Stimulated activated CD8-positive, alpha-beta memory T cell treated with anti-CD3 and anti-CD28 coated beads, Interleukin-15, amount 100 ng/mL, for 1 hour (primary cell): ENCODE data around the gene LPAR3.

Experiments
- DNase-seq: peaks from one replicate; pipeline ENCODE4 v3.0.0-alpha.2; 2020; ENCODE audit warnings: low read depth

LPAR3 gene

GRCh38 chr1:84827976-84828375, 65.0 kb downstream of the LPAR3 start:
- no peak for DNase-seq

- DNase-seq: no peak
Observed at GRCh38 chr1:84827555-84827954, 65.5 kb downstream of the LPAR3 start.

GRCh38 chr1:84825161-84825560, 67.8 kb downstream of the LPAR3 start:
- DNase-seq: no peak

- DNase-seq: no peak
Observed at GRCh38 chr1:84823991-84824390, 69.0 kb downstream of the LPAR3 start.

GRCh38 chr1:84823511-84823910, 69.5 kb downstream of the LPAR3 start:
- no peak for DNase-seq

GRCh38 chr1:84810343-84810742, 82.7 kb downstream of the LPAR3 start:
- DNase-seq: no peak

- DNase-seq: no peak
Observed at GRCh38 chr1:84809023-84809422, 84.0 kb downstream of the LPAR3 start.

- no peak for DNase-seq
Observed at GRCh38 chr1:84803604-84804003, 89.4 kb downstream of the LPAR3 start.

GRCh38 chr1:84802567-84803232, 90.3 kb downstream of the LPAR3 start:
- no peak for DNase-seq

- DNase-seq: no peak
Observed at GRCh38 chr1:84800090-84801073, 92.6 kb downstream of the LPAR3 start.

GRCh38 chr1:84797603-84798002, 95.4 kb downstream of the LPAR3 start:
- no peak for DNase-seq

GRCh38 chr1:84795966-84796600, 96.9 kb downstream of the LPAR3 start:
- DNase-seq: no peak

- no peak for DNase-seq
Observed at GRCh38 chr1:84795213-84795612, 97.8 kb downstream of the LPAR3 start.

- DNase-seq: no peak
Observed at GRCh38 chr1:84792421-84792820, 100.6 kb downstream of the LPAR3 start.

- DNase-seq: no peak
Observed at GRCh38 chr1:84789014-84789413, 104.0 kb downstream of the LPAR3 start.

- DNase-seq: no peak
Observed at GRCh38 chr1:84785271-84786036, 107.6 kb downstream of the LPAR3 start.

GRCh38 chr1:84782881-84783280, 110.1 kb downstream of the LPAR3 start:
- no peak for DNase-seq

- DNase-seq: peak; percentile 72
Observed at GRCh38 chr1:84781946-84782771, 110.8 kb downstream of the LPAR3 start.

GRCh38 chr1:84780000-84780716, 112.8 kb downstream of the LPAR3 start:
- no peak for DNase-seq

GRCh38 chr1:84776639-84777038, 116.4 kb downstream of the LPAR3 start:
- no peak for DNase-seq
